Nephron progenitor cell (in vitro differentiated cells): Measurements from ENCODE around the gene ZC3H7B.

ENCODE experiments used
- DNase-seq: peaks from one replicate; pipeline ENCODE4 v3.0.0; 2021
- H3K27ac Mint-ChIP-seq: 2 replicates; pipeline ENCODE4 v1.8.0; 2021; ENCODE audit warnings: mild to moderate bottlenecking, moderate library complexity, mixed read lengths
- H3K27me3 Mint-ChIP-seq: 2 replicates; pipeline ENCODE4 v1.8.0; 2021; ENCODE audit warnings: mild to moderate bottlenecking, low read depth, mixed read lengths; ENCODE audit not compliant: poor library complexity
- H3K36me3 Mint-ChIP-seq: 2 replicates; pipeline ENCODE4 v1.8.0; 2021; ENCODE audit warnings: low read depth, mixed read lengths
- H3K4me1 Mint-ChIP-seq: 2 replicates; pipeline ENCODE4 v1.8.0; 2021; ENCODE audit warnings: mixed read lengths
- H3K4me3 Mint-ChIP-seq: 2 replicates; pipeline ENCODE4 v1.8.0; 2021; ENCODE audit warnings: mild to moderate bottlenecking, moderate library complexity, mixed read lengths
- H3K9me3 Mint-ChIP-seq: 2 replicates; pipeline ENCODE4 v1.8.0; 2021; ENCODE audit warnings: mild to moderate bottlenecking, moderate library complexity, mixed read lengths
- TF ChIP-seq, protein P1 (sequence below): fragments of 200-600 bp; sonication (generic); IDR thresholded peaks from 2 replicates; pipeline ENCODE4 v1.5.0; 2021; ENCODE audit warnings: antibody characterized with exemption

ZC3H7B gene

GRCh38 chr22:41280854-41281253 lies 20.5 kb upstream of the ZC3H7B start:
- Mint-ChIP-seq H3K27me3 (no peaks in the 10 kb centered on the region), H3K9me3 (no peaks in the 10 kb centered on the region), H3K27ac (peak overlapping the region; percentile 88), H3K4me3 (no peak overlapping the region), H3K36me3 (peaks cover 52% of the 10 kb centered on the region), H3K4me1 (peaks cover 22% of the 10 kb centered on the region)
- TF ChIP-seq, protein P1, sequence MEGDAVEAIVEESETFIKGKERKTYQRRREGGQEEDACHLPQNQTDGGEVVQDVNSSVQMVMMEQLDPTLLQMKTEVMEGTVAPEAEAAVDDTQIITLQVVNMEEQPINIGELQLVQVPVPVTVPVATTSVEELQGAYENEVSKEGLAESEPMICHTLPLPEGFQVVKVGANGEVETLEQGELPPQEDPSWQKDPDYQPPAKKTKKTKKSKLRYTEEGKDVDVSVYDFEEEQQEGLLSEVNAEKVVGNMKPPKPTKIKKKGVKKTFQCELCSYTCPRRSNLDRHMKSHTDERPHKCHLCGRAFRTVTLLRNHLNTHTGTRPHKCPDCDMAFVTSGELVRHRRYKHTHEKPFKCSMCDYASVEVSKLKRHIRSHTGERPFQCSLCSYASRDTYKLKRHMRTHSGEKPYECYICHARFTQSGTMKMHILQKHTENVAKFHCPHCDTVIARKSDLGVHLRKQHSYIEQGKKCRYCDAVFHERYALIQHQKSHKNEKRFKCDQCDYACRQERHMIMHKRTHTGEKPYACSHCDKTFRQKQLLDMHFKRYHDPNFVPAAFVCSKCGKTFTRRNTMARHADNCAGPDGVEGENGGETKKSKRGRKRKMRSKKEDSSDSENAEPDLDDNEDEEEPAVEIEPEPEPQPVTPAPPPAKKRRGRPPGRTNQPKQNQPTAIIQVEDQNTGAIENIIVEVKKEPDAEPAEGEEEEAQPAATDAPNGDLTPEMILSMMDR: no peak
- no peak for DNase-seq

DNA sequence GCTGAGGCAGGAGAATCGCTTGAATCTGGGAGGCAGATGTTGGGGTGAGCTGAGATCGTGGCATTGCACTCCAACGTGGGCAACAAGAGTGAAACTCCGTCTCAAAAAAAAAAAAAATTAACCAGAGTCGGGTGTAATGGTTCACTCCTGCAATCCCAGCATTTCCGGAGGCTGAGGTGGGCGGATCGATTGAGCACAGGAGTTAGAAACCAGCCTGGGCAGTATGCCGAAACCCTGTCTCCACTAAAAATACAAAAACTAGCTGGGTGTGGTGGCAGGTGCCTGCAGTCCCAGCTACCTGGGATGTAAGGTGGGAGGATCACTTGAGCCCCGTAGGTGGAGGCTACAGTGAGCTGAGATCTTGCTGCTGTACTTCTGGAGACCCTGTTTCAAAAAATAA lies 16.9 kb upstream of the ZC3H7B start:
- DNase-seq: no peak
- Mint-ChIP-seq H3K9me3 (no peaks in the 10 kb centered on the region), H3K27ac (no peak overlapping the region), H3K4me1 (peaks cover 37% of the 10 kb centered on the region), H3K27me3 (peaks cover 6% of the 10 kb centered on the region), H3K36me3 (peaks cover 20% of the 10 kb centered on the region), H3K4me3 (peak overlapping the region; percentile 93)
- TF ChIP-seq, protein P1: no peak

DNA sequence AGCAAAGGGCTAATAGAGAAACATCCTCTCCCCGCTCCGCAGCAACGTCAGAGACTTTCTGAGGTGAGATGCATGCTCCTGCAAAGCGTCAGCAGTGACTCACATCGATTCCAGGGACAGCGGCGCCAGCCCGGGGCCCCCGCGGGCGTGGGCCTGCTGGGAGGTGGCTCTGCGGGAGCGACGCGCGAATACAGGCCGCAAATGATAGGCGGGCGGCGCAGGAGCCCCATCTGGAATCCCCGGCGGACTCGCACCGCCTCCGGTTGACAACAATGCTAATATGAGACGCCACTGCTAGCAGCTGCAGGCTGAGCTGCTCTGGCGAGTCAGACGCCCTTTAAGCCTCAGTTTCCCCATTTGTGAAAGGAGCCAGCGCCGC lies 15.9 kb upstream of the ZC3H7B start:
- TF ChIP-seq, protein P1: no peak
- DNase-seq: peak; percentile 50
- peak overlapping the region; percentile 93 for H3K4me3 Mint-ChIP-seq
- H3K36me3 Mint-ChIP-seq: peaks cover 19% of the 10 kb centered on the region
- H3K27ac Mint-ChIP-seq: peak overlapping the region; percentile 55
- peaks cover 37% of the 10 kb centered on the region for H3K4me1 Mint-ChIP-seq
- H3K27me3 Mint-ChIP-seq: peaks cover 6% of the 10 kb centered on the region
- no peaks in the 10 kb centered on the region for H3K9me3 Mint-ChIP-seq

DNA sequence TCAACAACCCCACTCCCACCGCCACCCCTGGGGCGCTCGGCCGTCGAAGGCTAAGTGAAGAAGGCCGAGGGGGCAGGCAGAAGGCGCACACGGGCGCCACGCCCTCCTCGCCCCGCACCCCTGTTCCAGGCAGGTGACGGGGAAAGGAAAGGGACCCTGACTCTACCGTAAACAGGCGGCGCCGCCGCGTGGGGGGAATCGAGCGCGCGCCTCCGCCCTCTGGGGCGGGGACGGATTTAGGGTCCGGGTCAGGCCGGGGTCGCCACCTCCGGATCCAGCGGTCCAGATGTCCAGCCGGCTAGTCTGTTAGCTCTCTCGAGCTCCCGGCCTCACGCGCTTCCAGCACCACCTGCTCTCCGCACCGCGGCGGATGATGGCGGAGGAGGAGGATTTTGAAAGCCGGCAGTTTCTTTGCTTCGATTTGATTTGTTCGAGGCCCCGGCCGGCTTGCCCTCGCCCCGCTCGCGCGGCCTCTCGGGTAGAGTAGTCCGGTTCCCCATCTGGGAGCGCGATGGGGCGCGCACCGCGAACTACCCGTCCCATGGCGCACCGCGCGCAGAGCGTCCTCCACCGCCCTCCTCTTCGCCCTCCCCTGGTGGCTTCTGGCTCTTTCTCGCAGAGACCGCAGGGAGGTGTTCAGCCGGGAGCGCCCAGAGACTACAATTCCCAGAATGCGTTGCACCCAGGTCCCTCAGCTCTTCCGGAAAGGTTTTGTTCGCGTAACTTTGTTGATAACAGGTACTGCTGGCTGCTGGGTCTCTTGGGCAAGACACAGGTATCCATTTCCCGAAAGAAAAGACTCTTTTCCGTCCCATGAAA lies 15.3 kb upstream of the ZC3H7B start, which contains the start of gene RANGAP1:
Gene RANGAP1, minus strand, starts transcription at position 368 of the 819 bp plus-strand sequence. CDS start 5,143 bp downstream, outside the sequence.
- peaks cover 13% of the 10 kb centered on the region for H3K36me3 Mint-ChIP-seq
- peaks cover 6% of the 10 kb centered on the region for H3K27me3 Mint-ChIP-seq
- peaks cover 37% of the 10 kb centered on the region for H3K4me1 Mint-ChIP-seq
- peak within 1 kb of the TSS; percentile 55 for H3K27ac Mint-ChIP-seq
- H3K9me3 Mint-ChIP-seq: no peaks in the 10 kb centered on the region
- TF ChIP-seq, protein P1: no peak
- peak within 1 kb of the TSS; percentile 93 for H3K4me3 Mint-ChIP-seq
- DNase-seq: peak; percentile 96

DNA sequence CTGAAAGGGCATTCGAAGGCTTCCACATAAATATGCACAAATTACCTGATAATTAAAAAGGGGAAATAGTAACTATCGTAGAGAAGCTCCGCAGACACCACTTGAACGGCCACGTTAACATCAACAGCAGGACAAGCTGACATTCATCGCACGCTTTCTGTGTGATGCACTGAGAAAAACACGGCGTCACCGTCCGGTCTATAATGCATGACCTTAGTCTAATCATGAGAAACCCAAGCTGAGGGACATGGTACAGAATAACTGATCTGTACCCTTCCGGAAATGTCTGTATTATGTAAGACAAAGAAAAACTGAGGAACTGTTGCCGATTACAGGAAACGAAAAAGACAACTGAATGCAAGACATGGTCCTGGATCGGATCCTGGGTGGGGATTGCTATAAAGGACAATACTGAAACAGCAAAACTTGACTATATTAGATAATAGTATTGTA lies 14.7 kb upstream of the ZC3H7B start:
- Mint-ChIP-seq H3K27ac (peak overlapping the region; percentile 26), H3K27me3 (peaks cover 6% of the 10 kb centered on the region), H3K36me3 (peaks cover 13% of the 10 kb centered on the region), H3K9me3 (no peaks in the 10 kb centered on the region), H3K4me3 (peak overlapping the region; percentile 93), H3K4me1 (peaks cover 37% of the 10 kb centered on the region)
- peak; percentile 23 for DNase-seq
- TF ChIP-seq, protein P1: no peak
